Small intestine (tissue), 7 donors: ENCODE measurements around the gene LRIG2. TPM values are rescaled to one million over a fixed set of nuclear protein-coding genes. Genes with fewer than 3 reads are reported as not detected.
"Not testable (repeated sequence)": the region's sequence is repeated elsewhere in the genome, so short reads cannot be mapped to it uniquely, and the experiment has no call there.

ENCODE experiments used
- DNase-seq, 2 donors: peaks; one replicate each; pipeline versions ENCODE4 v3.0.0 to v3.0.0-alpha.2; 2013
- FAIRE-seq: peaks from 2 replicates; lab custom pipeline; 2012; peaks lifted over from hg19 to GRCh38; lab: Jason Lieb, UNC
- H3K27ac ChIP-seq, 3 donors: one replicate each; pipeline ENCODE4 v1.5.1; 2013; ENCODE audit warnings: low read length in 2 of 3, mild to moderate bottlenecking in 2 of 3, control low read depth in 1 of 3, inconsistent platforms in 1 of 3, low read depth in 1 of 3, moderate library complexity in 1 of 3
- H3K27me3 ChIP-seq, 3 donors: one replicate each; pipeline ENCODE4 v1.6.1; 2013; ENCODE audit warnings: low read length in 3 of 3, inconsistent platforms in 1 of 3; ENCODE audit not compliant: control insufficient read depth in 3 of 3, insufficient read depth in 3 of 3
- H3K36me3 ChIP-seq, 3 donors: one replicate each; pipeline ENCODE4 v1.6.1; 2013; ENCODE audit warnings: low read length in 3 of 3, inconsistent platforms in 1 of 3, low read depth in 1 of 3, mild to moderate bottlenecking in 1 of 3, moderate library complexity in 1 of 3; ENCODE audit not compliant: control insufficient read depth in 3 of 3, insufficient read depth in 2 of 3
- H3K4me1 ChIP-seq, 3 donors: one replicate each; pipeline ENCODE4 v1.6.1; 2013; ENCODE audit warnings: low read length in 2 of 3, inconsistent platforms in 1 of 3, low read depth in 1 of 3, mild to moderate bottlenecking in 1 of 3, moderate library complexity in 1 of 3; ENCODE audit not compliant: control insufficient read depth in 3 of 3, insufficient read depth in 2 of 3
- H3K4me3 ChIP-seq, 3 donors: one replicate each; pipeline ENCODE4 v1.5.1; 2013; ENCODE audit warnings: low read length in 3 of 3, control low read depth in 1 of 3, inconsistent platforms in 1 of 3, low read depth in 1 of 3, mild to moderate bottlenecking in 1 of 3, moderate library complexity in 1 of 3
- H3K9me3 ChIP-seq, 2 donors: one replicate each; pipeline ENCODE4 v1.6.1; 2013; ENCODE audit warnings: low read depth in 1 of 2, low read length in 1 of 2; ENCODE audit not compliant: control insufficient read depth in 2 of 2, insufficient read depth in 1 of 2
- WGBS, 3 donors: extraction: QIAGEN DNeasy Blood & Tissue Kit; methylation state at CpG; one replicate each; pipeline ENCODE4 v1.1.7; 2013; 5-methylcytosine and 5-hydroxymethylcytosine counted together
- polyA plus RNA-seq, 4 donors: library from polyadenylated mRNA; stranded (reverse) in 3 of 4; unstranded in 1 of 4; fragments of 200-250 nt in 3 of 4; fragments of 120-200 nt in 1 of 4; gene quantifications; one replicate each; pipeline versions ENCODE4 v1.2.1 to v1.2.3, GENCODE V29; 2013
- donor health status: healthy with polysubstance abuse.
- donor health status: control.
- donor health status: control.
- donor health status: Bipolar disorder and iron deficiency.
- donor health status: healthy.

LRIG2 gene
- polyA plus RNA-seq, 4 donors: 2.4 to 12.3 (median 3.8) TPM

DNA sequence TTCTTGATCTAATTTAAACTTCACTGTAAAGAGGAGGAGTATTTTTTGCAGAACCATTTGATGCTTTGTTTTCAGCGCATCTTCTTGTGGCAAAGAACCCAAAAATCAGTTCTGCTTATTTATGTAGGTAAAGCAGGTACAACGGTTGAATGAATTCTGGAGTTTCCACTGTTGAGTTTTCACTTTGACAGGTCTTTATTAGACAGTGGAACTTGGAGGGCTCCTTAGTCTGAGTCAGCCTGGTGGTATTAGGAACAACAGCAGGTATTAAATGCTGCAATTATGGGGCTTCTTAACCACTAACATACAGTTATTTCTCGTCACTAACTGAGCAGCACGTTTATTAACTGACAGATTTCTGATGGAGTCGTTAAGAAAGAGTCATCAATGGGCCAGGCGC, 1.2 kb downstream of the LRIG2 start:
- peak overlapping the region in 2 of 3 donors; percentile 89 to 98 for H3K27ac ChIP-seq
- no peak for FAIRE-seq

GRCh38 chr1:113077978-113078377, 5.0 kb downstream of the LRIG2 start:
- not testable (repeated sequence) for H3K4me1 ChIP-seq, FAIRE-seq, H3K4me3 ChIP-seq, DNase-seq, H3K27ac ChIP-seq, H3K27me3 ChIP-seq, H3K9me3 ChIP-seq
- WGBS, 3 donors: 93 to 100% (median 98%) methylated on average over 2 of the region's 2 CpGs
- peaks cover 0 to 27% (median 1%) of the 10 kb centered on the region in 3 donors for H3K36me3 ChIP-seq

More for the DNA sequence above, 1.2 kb downstream of the LRIG2 start:
- Histone ChIP-seq H3K4me1 (peaks cover 0 to 18% (median 3%) of the 10 kb centered on the region in 3 donors), H3K4me3 (peak overlapping the region; percentile 67 to 97 (median 85)), H3K9me3 (no peaks in the 10 kb centered on the region), H3K36me3 (peaks cover 0 to 16% (median 1%) of the 10 kb centered on the region in 3 donors), H3K27me3 (no peaks in the 10 kb centered on the region)
- WGBS, 3 donors: 32 to 51% (median 39%) methylated on average over 6 of the region's 6 CpGs
- no peak for DNase-seq

DNA sequence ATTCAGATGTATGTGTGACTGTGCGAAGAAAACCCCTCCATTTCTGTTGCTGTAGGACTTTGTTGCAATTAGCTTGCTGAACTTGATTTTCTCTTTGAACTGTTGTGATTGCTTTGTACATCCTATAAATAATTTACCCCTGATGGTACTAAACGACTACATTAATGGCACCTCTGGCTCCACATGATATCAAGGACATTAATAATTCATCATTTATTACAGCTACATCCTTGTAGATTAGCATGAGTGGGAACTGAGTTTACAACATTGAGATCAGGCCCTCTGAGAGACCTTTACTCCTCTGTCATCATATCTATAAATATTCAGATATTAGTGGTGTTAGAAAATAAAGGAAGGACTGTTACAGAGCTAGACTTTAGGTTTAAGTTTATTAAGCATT, 13.5 kb downstream of the LRIG2 start:
- no peak overlapping the region for H3K4me3 ChIP-seq
- peaks cover 0 to 19% (median 2%) of the 10 kb centered on the region in 3 donors for H3K36me3 ChIP-seq
- H3K27me3 ChIP-seq: no peaks in the 10 kb centered on the region
- H3K9me3 ChIP-seq: no peaks in the 10 kb centered on the region
- whole genome bisulfite sequencing, 3 donors: 17 to 47% (median 42%) methylated on average over 2 of the region's 2 CpGs
- H3K27ac ChIP-seq: peak overlapping the region in 1 of 3 donors; percentile 79
- DNase-seq (peak in 1 of 2 donors; percentile 90), FAIRE-seq (no peak)
- peaks cover 0 to 6% (median 0%) of the 10 kb centered on the region in 3 donors for H3K4me1 ChIP-seq

- 51 to 86% (median 60%) methylated on average over 1 of the region's 1 CpG for WGBS, 3 donors
- Histone ChIP-seq H3K27ac (no peak overlapping the region), H3K9me3 (no peaks in the 10 kb centered on the region), H3K4me1 (peaks cover 0 to 9% (median 0%) of the 10 kb centered on the region in 3 donors), H3K4me3 (no peak overlapping the region), H3K27me3 (no peaks in the 10 kb centered on the region), H3K36me3 (peaks cover 2 to 12% (median 3%) of the 10 kb centered on the region in 3 donors)
- DNase-seq (peak in 1 of 2 donors; percentile 20), FAIRE-seq (no peak)
These were observed 16.0 kb downstream of the LRIG2 start for GRCh38 chr1:113088972-113089371.

DNA sequence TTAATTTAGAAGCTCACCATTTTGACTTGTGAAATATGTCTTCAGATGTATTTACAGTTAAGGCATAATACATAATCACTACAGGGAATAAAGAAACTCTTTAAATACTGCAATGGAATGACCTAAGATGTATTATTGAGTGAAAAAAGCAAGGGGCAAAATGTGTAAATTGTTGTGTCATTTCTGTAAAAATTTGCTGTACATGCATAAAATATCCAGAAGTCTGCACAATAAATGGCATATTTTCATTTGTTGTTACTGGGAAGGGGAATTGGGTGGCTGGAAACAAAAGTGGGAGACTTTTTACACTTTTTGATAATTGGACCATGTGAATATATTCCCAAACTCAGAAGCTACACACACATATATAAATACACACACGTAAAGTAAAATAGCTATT, 17.1 kb downstream of the LRIG2 start:
- H3K4me3 ChIP-seq: no peak overlapping the region
- no peak overlapping the region for H3K27ac ChIP-seq
- no peaks in the 10 kb centered on the region for H3K9me3 ChIP-seq
- H3K36me3 ChIP-seq: peaks cover 4 to 14% (median 5%) of the 10 kb centered on the region in 3 donors
- FAIRE-seq (no peak), DNase-seq (no peak)
- WGBS, 3 donors: 92 to 94% (median 93%) methylated on average over 1 of the region's 1 CpG
- peaks cover 0 to 9% (median 0%) of the 10 kb centered on the region in 3 donors for H3K4me1 ChIP-seq
- no peaks in the 10 kb centered on the region for H3K27me3 ChIP-seq

GRCh38 chr1:113091988-113092594, 19.1 kb downstream of the LRIG2 start:
- Histone ChIP-seq H3K4me3 (no peak overlapping the region), H3K9me3 (no peaks in the 10 kb centered on the region), H3K27me3 (no peaks in the 10 kb centered on the region), H3K4me1 (peaks cover 0 to 6% (median 0%) of the 10 kb centered on the region in 3 donors), H3K27ac (peak overlapping the region; percentile 20 to 39 (median 27)), H3K36me3 (peaks cover 8 to 12% (median 11%) of the 10 kb centered on the region in 3 donors)
- DNase-seq (peak; percentile 74 to 82), FAIRE-seq (no peak)
- WGBS, 3 donors: 11 to 49% (median 21%) methylated on average over 1 of the region's 1 CpG

DNA sequence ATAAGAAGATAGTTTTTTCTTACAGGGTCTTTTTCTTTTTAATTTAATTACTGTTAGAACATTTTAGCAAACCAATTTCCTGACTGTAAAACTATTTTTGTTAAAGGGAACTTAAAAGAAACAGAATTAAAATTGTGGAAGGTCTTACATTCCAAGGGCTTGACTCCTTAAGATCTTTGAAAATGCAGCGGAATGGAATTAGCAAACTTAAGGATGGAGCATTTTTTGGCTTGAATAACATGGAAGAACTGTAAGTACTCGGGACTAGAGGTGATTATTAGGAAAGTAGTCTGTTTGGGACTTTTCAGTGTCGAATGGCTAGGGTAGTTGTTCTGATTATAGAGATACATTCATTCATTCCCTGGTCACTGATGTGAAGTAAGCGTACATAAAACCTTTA, 21.5 kb downstream of the LRIG2 start:
- no peaks in the 10 kb centered on the region for H3K9me3 ChIP-seq
- H3K27ac ChIP-seq: no peak overlapping the region
- 92 to 99% (median 96%) methylated on average over 4 of the region's 4 CpGs for WGBS, 3 donors
- no peak overlapping the region for H3K4me3 ChIP-seq
- H3K36me3 ChIP-seq: peaks cover 8 to 19% (median 17%) of the 10 kb centered on the region in 3 donors
- DNase-seq: no peak
- FAIRE-seq: no peak
- H3K4me1 ChIP-seq: peaks cover 0 to 4% (median 0%) of the 10 kb centered on the region in 3 donors
- H3K27me3 ChIP-seq: no peaks in the 10 kb centered on the region

DNA sequence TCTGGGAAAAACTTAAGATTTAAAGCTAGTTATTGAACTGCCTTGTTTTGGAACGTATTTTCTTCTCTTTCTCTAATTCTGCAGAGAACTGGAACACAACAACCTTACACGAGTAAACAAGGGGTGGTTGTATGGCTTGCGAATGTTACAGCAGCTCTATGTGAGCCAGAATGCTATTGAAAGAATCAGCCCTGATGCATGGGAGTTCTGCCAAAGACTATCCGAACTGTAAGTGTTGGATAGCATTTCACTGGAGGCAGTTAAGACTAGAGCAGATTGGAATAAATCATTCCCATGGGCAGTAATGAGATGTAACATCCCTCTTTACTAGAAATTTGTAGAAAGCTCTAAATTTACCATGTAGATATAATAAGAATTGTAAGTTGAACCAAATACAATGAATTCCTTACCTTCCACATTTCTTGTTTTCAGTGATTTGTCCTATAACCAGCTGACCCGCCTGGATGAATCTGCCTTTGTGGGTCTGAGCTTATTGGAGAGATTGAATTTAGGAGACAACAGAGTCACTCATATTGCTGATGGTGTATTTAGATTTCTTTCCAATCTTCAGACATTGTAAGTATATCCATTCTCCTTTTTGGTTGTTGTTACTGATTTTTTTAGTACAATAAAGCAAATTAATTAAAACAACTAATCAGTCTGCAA, 22.9 kb downstream of the LRIG2 start:
- DNase-seq (no peak), FAIRE-seq (no peak)
- H3K9me3 ChIP-seq: no peaks in the 10 kb centered on the region
- no peak overlapping the region for H3K27ac ChIP-seq
- H3K4me1 ChIP-seq: peaks cover 0 to 4% (median 0%) of the 10 kb centered on the region in 3 donors
- H3K4me3 ChIP-seq: no peak overlapping the region
- H3K27me3 ChIP-seq: no peaks in the 10 kb centered on the region
- 76 to 93% (median 91%) methylated on average over 5 of the region's 5 CpGs for WGBS, 3 donors
- peaks cover 8 to 20% (median 19%) of the 10 kb centered on the region in 3 donors for H3K36me3 ChIP-seq
